Kidney epithelial cell (primary cell): ENCODE measurements around the gene PPFIBP2. TPM values are rescaled to one million over a fixed set of nuclear protein-coding genes. Genes with fewer than 3 reads are reported as not detected.

ENCODE experiments used
- DNase-seq: peaks from one replicate; pipeline ENCODE4 v3.0.0-alpha.2; 2010; ENCODE audit warnings: low read depth
- H3K27me3 ChIP-seq: 2 replicates; pipeline ENCODE4 v1.6.0; 2011; ENCODE audit warnings: low read length; ENCODE audit not compliant: control insufficient read depth, insufficient read depth
- H3K36me3 ChIP-seq: 2 replicates; pipeline ENCODE4 v1.5.1; 2011; ENCODE audit warnings: low read length; ENCODE audit not compliant: control insufficient read depth, insufficient read depth
- H3K4me3 ChIP-seq: 2 replicates; pipeline ENCODE4 v1.5.1; 2011; ENCODE audit warnings: low read depth, mild to moderate bottlenecking, control low read depth, low read length
- total RNA-seq: library from RNA; depleted of rRNA; stranded (reverse); fragments of >200 nt; gene quantifications from 2 replicates; pipeline ENCODE4 v1.2.3, GENCODE V29; 2015
- TF ChIP-seq, protein P1 (sequence below): IDR thresholded peaks from 2 replicates; pipeline ENCODE4 v1.5.1; 2011; ENCODE audit warnings: mild to moderate bottlenecking, moderate library complexity, low read length, control low read depth, inconsistent platforms; ENCODE audit not compliant: insufficient read depth, poor library complexity, severe bottlenecking

PPFIBP2 gene
- total RNA-seq, 1 donor from 2014 or later, result 6.0 TPM

DNA sequence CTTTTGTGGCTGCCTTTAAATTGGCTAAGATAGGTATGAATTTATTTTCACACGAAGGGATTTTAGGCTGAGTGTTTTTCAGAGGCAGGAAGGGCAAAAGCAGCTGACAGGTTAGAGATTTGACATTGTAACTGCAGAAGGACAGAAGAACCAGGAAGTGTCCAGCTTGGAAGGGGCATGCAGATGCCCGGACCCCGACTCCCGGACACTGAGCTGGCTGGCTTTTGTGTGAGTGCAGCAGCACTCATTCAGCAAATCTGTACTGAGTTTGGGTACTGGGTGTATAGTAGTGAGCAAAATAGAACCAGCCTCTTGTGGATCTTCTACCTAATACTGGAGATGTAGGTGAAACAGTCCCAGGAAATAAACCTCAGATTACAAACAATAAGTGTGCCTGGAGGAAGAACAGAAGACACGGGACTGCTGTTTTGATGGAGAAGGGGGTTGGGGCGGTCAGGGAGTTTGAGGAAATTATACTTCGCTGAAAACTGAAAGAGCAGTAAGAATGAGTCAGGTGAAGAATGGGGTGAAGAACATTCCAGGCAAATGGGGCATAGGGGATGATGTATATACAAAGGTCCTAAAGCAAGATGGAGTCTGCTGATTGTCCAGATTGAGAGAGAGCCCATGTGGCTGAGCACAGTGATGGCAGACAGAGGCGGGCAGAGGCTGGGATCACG lies 64.6 kb downstream of the PPFIBP2 start:
- H3K4me3 ChIP-seq, result no peak overlapping the region
- peaks cover 5% of the 10 kb centered on the region for H3K27me3 ChIP-seq
- no peak for DNase-seq
- no peaks in the 10 kb centered on the region for H3K36me3 ChIP-seq
- TF ChIP-seq, protein P1, sequence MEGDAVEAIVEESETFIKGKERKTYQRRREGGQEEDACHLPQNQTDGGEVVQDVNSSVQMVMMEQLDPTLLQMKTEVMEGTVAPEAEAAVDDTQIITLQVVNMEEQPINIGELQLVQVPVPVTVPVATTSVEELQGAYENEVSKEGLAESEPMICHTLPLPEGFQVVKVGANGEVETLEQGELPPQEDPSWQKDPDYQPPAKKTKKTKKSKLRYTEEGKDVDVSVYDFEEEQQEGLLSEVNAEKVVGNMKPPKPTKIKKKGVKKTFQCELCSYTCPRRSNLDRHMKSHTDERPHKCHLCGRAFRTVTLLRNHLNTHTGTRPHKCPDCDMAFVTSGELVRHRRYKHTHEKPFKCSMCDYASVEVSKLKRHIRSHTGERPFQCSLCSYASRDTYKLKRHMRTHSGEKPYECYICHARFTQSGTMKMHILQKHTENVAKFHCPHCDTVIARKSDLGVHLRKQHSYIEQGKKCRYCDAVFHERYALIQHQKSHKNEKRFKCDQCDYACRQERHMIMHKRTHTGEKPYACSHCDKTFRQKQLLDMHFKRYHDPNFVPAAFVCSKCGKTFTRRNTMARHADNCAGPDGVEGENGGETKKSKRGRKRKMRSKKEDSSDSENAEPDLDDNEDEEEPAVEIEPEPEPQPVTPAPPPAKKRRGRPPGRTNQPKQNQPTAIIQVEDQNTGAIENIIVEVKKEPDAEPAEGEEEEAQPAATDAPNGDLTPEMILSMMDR, result no peak

GRCh38 chr11:7579361-7579791 lies 65.6 kb downstream of the PPFIBP2 start:
- no peaks in the 10 kb centered on the region for H3K36me3 ChIP-seq
- H3K27me3 ChIP-seq, result peaks cover 2% of the 10 kb centered on the region
- no peak for DNase-seq
- no peak overlapping the region for H3K4me3 ChIP-seq
- TF ChIP-seq, protein P1, result no peak

DNA sequence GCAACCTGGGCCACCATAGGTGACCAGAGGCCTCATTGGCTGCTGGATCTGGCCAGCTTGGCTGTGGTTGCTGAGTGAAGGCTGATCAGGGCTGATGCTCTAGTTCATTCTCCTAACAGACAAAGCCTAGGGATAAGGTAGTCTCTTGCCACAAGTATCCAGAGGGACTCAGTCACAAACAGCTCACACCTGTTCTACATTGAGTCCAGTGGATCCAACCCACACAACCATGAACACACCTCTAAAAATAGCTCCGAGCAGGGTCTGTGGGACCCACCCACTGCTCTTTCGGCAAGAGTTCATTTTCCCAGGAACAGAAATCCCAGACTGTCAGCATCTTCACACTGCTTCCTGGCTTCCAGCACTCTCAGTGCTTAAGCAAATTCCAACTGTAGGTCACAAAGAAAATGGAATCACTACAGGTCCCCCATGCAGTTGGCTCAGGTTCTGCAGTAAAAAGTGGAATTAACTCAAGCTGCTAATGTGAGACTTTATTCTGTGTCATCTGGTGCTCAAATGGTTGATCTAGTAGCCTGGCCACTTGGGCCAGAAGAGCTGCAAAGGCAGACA lies 67.3 kb downstream of the PPFIBP2 start:
- Histone ChIP-seq H3K36me3 (no peaks in the 10 kb centered on the region), H3K4me3 (no peak overlapping the region), H3K27me3 (peaks cover 2% of the 10 kb centered on the region)
- TF ChIP-seq, protein P1, result no peak
- DNase-seq, result no peak

- Histone ChIP-seq H3K4me3 (no peak overlapping the region), H3K36me3 (no peaks in the 10 kb centered on the region), H3K27me3 (peaks cover 2% of the 10 kb centered on the region)
- DNase-seq, result no peak
- TF ChIP-seq, protein P1, result no peak
Measured at GRCh38 chr11:7582338-7582985, 68.7 kb downstream of the PPFIBP2 start.

DNA sequence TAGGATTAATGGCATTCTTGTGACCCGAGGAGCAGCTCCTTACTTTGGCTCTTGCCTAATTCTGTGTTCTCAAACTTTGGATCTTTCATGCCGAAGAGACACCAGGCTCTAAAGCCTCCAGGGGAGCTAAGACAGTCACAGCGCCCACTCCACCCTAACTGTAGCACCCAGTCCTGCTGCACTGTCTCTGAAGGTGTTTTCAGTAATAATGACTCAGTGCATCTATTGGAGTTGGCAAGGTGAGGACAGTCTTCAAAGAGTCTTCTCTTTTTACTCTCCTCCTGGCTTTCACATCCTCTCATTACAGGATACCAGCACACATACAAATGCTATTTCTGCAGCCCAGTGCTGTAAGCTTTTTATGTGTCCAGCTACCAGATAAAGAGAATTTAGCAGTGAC lies 69.4 kb downstream of the PPFIBP2 start:
- Histone ChIP-seq H3K4me3 (no peak overlapping the region), H3K27me3 (peaks cover 2% of the 10 kb centered on the region), H3K36me3 (no peaks in the 10 kb centered on the region)
- TF ChIP-seq, protein P1, result no peak
- no peak for DNase-seq
